Astrocyte of the hippocampus (primary cell): ENCODE results near the gene UAP1L1.
A peak's percentile ranks its signal among the peaks of the same experiment; 100 is the strongest.

Source experiments
- DNase-seq: peaks from one replicate; pipeline ENCODE4 v3.0.0; 2011; ENCODE audit warnings: low read depth, low spot score

The UAP1L1 gene

GRCh38 chr9:137075275-137075775 is 2.0 kb upstream of the UAP1L1 start:
- DNase-seq, result no peak

DNA sequence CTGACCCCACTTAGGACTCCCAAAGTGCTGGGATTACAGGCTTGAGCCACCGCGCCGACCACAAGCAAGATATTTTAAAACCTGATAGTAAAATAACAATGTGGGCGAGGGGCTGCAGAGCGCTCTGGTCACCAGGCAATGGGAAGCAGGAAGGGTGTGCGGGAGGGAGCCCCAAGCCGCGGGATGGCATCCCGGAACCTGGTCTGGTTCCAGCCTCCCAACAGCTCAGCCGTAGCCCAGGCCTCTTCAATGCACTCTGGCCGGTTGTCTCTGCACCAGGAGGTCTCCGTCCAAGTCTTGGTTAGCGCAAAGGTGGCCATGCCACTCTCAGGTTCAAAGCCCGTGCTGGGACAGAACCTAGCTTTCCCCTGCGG is 694 bp upstream of the UAP1L1 start:
- DNase-seq, result no peak

GRCh38 chr9:137077758-137078693 is 709 bp downstream of the UAP1L1 start:
- DNase-seq, result peak; percentile 19

DNA sequence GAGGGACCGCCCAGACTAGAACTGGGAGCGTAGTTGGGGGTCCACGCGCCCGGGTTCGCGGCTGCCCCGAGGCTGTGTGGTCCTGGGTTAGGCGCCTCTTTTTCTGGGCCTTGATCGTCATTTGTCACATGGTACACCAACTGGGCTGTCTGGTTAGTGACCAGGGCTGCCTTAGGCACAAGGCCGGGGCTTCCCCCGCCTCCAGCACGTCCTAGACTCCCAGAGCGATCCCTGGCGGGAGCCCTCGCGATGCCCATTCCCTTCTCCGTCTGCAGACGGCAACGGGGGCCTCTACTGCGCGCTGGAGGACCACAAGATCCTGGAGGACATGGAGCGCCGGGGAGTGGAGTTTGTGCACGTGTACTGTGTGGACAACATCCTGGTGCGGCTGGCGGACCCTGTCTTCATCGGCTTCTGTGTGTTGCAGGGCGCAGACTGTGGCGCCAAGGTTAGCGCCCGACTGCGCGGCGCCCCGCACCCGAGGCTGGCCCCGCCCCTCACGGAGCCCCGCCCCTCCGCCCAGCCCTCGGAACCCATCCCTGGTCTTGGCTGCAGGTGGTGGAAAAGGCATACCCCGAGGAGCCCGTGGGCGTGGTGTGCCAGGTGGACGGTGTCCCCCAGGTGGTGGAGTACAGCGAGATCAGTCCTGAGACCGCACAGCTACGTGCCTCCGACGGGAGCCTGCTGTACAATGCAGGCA is 1.5 kb downstream of the UAP1L1 start:
- no peak for DNase-seq

DNA sequence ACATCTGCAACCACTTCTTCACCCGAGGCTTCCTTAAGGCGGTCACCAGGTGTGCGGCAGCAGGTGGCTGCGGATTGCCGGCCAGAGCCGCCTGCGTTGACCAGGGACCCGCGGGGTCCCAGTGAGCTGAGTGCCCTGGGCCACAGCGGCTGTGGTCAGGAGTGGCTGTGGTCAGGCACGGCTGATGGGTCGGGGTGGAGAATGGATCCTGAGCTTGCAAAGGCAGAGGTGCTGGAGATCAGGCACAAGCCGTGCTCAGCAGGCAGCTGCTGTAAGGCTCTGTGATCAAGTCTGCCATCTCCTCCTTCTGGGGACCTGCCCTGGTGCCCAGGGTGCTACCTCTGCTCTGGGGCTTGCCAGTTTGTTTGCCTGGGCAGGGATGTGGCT is 2.1 kb downstream of the UAP1L1 start:
- no peak for DNase-seq

- DNase-seq, result no peak
Observed at GRCh38 chr9:137080260-137081122, 3.2 kb downstream of the UAP1L1 start.

DNA sequence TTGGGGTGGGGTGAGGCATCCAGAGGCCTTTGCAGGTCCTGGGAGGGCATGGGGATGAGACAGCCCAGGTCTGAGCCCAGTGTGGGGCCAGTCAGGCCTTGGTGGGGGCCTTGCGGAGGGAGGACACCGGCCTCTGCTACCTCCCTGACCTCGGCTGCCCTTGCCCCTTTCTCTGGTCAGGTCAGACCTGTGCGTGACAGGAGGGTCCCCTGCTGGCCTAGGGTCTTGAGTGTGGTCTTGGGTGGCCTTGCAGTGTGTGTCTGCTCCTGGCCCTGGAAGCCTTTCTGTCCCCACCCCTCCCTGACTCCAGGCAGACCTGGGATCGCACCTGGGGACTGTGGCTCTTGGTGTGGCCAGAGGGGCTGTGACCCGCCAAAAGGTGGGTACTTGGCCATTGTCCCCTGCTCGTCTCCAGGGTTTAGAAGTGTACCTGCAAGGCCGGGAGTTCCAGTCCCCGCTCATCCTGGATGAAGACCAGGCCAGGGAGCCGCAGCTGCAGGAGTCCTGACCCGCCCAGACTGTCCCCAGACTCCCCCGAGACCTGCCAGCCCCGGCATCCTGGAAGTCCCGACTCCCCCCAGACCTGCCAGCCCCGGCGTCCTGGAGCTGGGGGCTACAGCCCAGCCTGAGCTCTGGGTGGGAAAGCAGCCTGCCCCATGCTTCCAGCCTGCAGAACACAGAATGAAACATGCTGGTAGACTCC is 5.1 kb downstream of the UAP1L1 start:
- no peak for DNase-seq

DNA sequence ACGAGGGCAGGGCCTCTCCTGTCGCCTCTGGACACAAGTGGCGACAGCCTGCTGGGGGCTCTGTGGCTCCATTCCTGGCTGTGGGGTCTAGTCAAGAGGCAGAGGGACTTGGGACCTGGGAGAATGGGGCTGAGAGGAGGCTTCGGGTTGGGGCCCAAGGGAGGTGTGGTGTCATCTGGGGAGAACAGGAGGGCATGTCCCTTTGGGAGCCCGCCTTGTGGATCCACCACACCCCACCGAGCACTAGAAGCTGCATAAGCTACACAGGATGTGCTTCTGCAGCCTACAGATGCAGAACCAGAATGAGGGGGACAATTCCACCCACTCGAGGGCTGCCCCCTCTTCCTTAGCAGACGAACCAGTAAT is 5.6 kb downstream of the UAP1L1 start:
- DNase-seq, result no peak

- peak; percentile 97 for DNase-seq
Observed at GRCh38 chr9:137083394-137084004, 6.2 kb downstream of the UAP1L1 start.

- no peak for DNase-seq
Observed at GRCh38 chr9:137084526-137084925, 7.2 kb downstream of the UAP1L1 start.

DNA sequence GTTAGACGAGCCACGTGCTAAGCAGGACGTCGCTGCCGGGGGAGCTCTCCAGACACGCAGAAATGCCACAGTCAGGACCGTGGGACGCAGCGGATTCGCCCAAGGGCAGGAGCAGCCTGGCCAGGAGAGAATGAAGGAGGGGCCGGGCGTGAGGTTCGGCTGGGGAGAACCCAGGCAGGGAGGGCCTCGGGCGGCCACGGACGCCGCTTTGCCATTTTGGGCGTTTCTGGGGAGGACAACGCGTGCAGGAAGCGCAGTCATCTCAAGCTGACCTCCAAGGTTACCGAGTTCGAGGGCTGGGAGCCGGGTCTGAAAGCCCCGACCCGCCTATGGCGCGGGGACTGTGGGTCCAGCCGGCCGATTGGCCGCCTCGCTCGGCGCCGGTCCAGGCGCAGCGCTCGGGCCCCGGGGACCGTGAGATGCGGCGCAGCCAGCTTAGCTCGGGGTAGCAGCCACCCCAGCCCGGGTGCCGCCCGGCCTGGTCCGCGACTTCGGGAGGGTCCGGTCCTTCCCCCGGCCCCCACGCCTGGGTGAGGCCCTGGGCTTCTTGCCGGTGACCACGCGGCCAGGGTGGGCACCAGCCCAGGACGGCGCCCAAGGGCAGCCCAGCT is 8.7 kb downstream of the UAP1L1 start:
- DNase-seq, result peak; percentile 55

GRCh38 chr9:137086531-137087408 is 9.5 kb downstream of the UAP1L1 start, which contains the start of gene MAN1B1:
Gene MAN1B1, plus strand, starts transcription at chr9:137086985. Its CDS starts 15 bp downstream, at chr9:137087000.
- DNase-seq, result peak; percentile 100

DNA sequence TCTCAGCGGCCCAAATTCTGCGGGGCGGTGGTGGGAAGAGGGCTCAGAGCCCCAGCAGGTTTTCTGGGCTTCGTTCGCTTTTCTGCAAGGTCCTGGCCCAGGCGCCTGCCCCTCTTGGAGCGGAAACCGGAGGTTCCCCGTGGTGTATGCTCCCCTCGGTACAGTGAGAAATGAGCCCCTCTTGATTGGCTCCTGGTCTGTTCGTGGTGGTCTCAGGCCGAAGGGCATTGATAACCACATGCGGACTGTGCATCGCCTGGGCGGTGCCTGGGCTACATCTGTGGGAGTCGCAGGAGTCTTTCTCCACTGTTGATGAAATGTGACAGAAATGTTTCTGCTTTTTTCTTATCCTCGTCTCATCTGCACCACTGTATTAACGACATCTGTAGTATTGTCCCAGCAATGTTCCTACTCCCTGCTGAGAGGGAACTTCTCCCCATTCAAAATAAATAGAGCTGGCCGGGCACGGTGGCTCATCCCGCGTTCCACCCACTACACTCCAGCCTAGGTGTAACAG is 10.2 kb downstream of the UAP1L1 start:
- no peak for DNase-seq

DNA sequence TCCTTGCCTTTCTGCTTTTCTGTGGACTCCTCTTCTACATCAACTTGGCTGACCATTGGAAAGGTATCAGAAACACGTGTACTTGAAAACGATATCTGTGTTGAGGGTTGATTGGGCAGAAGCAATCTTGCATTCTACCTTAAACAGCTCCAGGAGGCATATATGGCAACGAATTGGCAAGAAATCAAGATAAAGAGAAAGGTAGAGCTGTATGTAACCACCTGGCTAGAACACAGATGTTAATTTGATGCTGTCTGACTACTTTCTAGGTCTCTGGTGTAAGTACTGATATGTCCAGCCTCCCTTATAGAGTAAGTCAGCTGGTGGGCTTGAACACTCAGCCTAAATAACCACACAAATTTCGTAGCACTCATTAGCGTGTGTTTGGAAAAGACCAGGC is 10.8 kb downstream of the UAP1L1 start:
- no peak for DNase-seq

GRCh38 chr9:137089232-137089947 is 12.1 kb downstream of the UAP1L1 start:
- DNase-seq, result no peak

DNA sequence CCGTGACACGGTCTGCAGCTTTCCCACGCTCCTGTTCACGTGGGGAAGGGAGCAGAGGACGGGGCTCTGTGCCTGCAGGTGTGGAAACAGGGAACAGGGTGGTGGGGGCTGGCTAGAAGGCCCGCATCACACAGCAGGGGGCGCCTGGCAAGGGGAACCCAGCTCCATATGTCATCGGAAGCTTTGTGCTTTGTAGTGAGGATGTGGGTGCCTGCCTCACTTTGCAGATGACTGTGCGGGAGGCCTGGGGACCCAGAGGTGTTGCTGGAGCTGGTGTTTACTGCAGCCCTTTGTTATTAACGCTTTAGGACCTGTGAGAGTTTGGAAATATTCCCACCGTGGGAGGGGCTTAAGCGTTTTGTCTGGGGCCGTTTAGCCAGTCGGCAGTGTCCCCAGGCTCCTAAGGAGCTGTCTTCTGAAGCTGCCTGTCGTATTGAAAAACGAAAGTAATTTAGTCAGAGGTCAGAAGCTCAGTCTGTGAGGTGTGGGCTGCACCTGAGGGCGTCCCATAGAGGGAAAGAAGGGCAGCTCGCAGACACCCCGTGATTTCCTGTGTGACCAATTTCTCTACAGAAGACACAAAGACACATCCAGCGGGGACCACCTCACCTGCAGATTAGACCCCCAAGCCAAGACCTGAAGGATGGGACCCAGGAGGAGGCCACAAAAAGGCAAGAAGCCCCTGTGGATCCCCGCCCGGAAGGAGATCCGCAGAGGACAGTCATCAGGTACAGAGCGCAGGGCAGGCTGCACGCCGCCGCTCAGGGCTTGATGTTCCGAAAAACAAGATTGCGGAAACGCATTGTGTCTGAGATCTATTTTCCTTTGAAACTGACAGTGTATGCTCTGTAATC is 18.6 kb downstream of the UAP1L1 start:
- DNase-seq, result no peak

DNA sequence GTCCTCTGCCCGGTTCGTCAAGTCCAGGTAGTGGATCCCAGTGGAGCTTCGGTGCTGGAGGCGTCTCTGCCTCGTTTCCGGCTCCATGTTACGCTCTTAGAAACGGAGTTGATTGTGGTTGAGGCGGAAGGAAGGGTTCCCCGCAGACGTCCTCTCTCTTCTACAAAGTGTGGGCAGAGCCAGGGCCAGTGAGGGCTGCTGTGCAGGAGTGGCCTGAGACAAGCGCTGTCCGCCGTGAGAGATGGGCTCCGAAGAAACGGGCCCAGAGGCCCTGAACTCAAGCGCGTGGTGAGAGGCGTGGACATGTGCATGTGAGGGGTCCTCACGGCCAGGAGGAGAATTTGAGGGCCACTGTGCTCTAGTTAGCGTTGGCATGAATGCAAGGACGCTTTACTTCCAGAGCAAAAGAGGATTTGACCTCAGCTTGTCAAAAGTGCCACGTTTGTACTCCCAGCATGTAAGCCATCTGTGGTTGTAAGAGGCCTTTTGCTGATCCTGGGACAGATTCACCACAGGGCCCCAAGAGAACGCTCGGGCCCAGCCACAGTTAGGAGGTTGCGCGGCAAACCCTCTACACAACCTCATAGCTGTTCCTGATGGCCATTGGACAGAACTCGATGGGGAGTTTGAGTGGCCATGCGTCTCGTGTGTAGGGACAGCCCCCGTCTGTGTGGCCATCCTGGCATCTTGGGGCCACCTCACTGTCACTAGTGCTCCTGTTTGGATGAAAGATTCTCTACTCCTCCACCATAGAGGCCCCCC is 19.6 kb downstream of the UAP1L1 start:
- DNase-seq, result no peak
